Natural killer cell (primary cell): ENCODE results near the gene CCDC138. TPM values are rescaled to one million over a fixed set of nuclear protein-coding genes. Genes with fewer than 3 reads are reported as not detected.

Source experiments
- ATAC-seq, 3 donors: fragments of 150-1000 bp in 2 of 3; fragments of 200-7000 bp in 1 of 3; cut with Tn5 transposase; 1 replicate in 1 of 3; 2 replicates in 2 of 3; pipeline ENCODE4 v1.10.0; 2021; ENCODE audit warnings: mild to moderate bottlenecking in 2 of 3, moderate library complexity in 2 of 3
- DNase-seq, 2 donors: peaks; one replicate each; pipeline versions ENCODE4 v3.0.0 to v3.0.0-alpha.2; 2013 to 2021; ENCODE audit warnings: mixed read lengths in 1 of 2
- H3K27ac ChIP-seq: one replicate; pipeline ENCODE4 v1.5.1; 2013; ENCODE audit warnings: mild to moderate bottlenecking, low read length
- H3K27me3 ChIP-seq: one replicate; pipeline ENCODE4 v1.6.1; 2013; ENCODE audit warnings: low read length; ENCODE audit not compliant: control insufficient read depth, insufficient read depth
- H3K36me3 ChIP-seq: one replicate; pipeline ENCODE4 v1.6.1; 2013; ENCODE audit warnings: low read length; ENCODE audit not compliant: control insufficient read depth, insufficient read depth
- H3K4me1 ChIP-seq: one replicate; pipeline ENCODE4 v1.6.1; 2013; ENCODE audit warnings: low read length; ENCODE audit not compliant: control insufficient read depth, insufficient read depth
- H3K4me3 ChIP-seq: one replicate; pipeline ENCODE4 v1.5.1; 2013; ENCODE audit warnings: low read length
- H3K9me3 ChIP-seq: one replicate; pipeline ENCODE4 v1.6.1; 2013; ENCODE audit warnings: low read length; ENCODE audit not compliant: control insufficient read depth, insufficient read depth
- H3K27ac Mint-ChIP-seq, 2 donors: one replicate each; pipeline ENCODE4 v1.8.0; 2022; ENCODE audit warnings: mild to moderate bottlenecking in 2 of 2, mixed read lengths in 2 of 2, moderate library complexity in 1 of 2
- H3K27me3 Mint-ChIP-seq, 2 donors: one replicate each; pipeline ENCODE4 v1.8.0; 2022; ENCODE audit warnings: low read depth in 2 of 2, mixed read lengths in 2 of 2
- H3K36me3 Mint-ChIP-seq: one replicate; pipeline ENCODE4 v1.8.0; 2022; ENCODE audit warnings: mixed read lengths
- H3K4me1 Mint-ChIP-seq, 2 donors: one replicate each; pipeline ENCODE4 v1.8.0; 2022; ENCODE audit warnings: mixed read lengths in 2 of 2
- H3K4me3 Mint-ChIP-seq: one replicate; pipeline ENCODE4 v1.8.0; 2022; ENCODE audit warnings: mild to moderate bottlenecking, moderate library complexity, mixed read lengths
- H3K9me3 Mint-ChIP-seq, 2 donors: one replicate each; pipeline ENCODE4 v1.8.0; 2022; ENCODE audit warnings: mixed read lengths in 2 of 2
- CTCF ChIP-seq: fragments of 200-600 bp; IDR thresholded peaks from one replicate; pipeline ENCODE4 v1.8.0; 2022; ENCODE audit warnings: antibody characterized with exemption
- WGBS: methylation state at CpG from one replicate; pipeline ENCODE4 v1.1.7; 2013; ENCODE audit warnings: missing lambda C conversion rate; ENCODE audit not compliant: insufficient coverage; 5-methylcytosine and 5-hydroxymethylcytosine counted together
- intact Hi-C: fragments of 100-400 bp; cut with micrococcal nuclease; formaldehyde crosslinking; loops from one replicate; pipeline ENCODE4 v1.14.2; 2022
- total RNA-seq, 4 donors: library from RNA; stranded (reverse); fragments of 120-200 nt in 1 of 4; gene quantifications; one replicate each; pipeline versions ENCODE4 v1.2.3 to v1.2.4, GENCODE V29; 2013 to 2022

The CCDC138 gene
- total RNA-seq, 3 donors from 2014 or later (not counting 1 experiment from before 2014, with no cell fraction given), result 3.8 to 9.3 (median 5.6) TPM

- ATAC-seq, result no peak
- no peaks in the 10 kb centered on the region for H3K4me1 Mint-ChIP-seq
- H3K4me3 Mint-ChIP-seq, result no peak overlapping the region
- DNase-seq, result no peak
- intact Hi-C loops, result no loop called here
- H3K36me3 Mint-ChIP-seq, result peaks cover 30% of the 10 kb centered on the region
- no peaks in the 10 kb centered on the region for H3K27me3 Mint-ChIP-seq
- H3K9me3 Mint-ChIP-seq, result peaks cover 2 to 4% of the 10 kb centered on the region in 2 donors
- H3K4me1 ChIP-seq, result no peaks in the 10 kb centered on the region
- TF ChIP-seq CTCF, result no peak
- no peaks in the 10 kb centered on the region for H3K27me3 ChIP-seq
- no peaks in the 10 kb centered on the region for H3K36me3 ChIP-seq
- no peaks in the 10 kb centered on the region for H3K9me3 ChIP-seq
- H3K27ac Mint-ChIP-seq, result no peak overlapping the region
- H3K4me3 ChIP-seq, result no peak overlapping the region
- H3K27ac ChIP-seq, result no peak overlapping the region
Measured at GRCh38 chr2:108841506-108841905, 54.9 kb downstream of the CCDC138 start.

DNA sequence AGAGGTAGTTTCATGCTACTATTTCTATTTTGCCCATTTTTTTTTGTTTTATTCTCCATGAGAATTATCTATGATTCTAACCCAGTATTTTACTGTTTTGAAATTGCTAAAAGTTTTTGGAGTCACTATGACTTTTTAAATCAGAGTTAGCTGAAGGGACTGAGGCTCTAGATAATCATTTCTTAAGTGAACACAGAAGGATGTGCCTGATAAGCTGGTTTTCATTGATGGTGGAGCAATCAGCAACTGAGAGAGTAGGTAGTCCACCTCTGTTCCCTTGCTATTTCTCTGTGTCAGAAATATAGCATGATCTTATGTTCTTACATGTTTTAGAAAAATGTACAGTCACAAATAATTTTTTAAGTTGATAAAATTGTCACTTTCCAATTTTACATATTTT lies 59.4 kb downstream of the CCDC138 start:
- Mint-ChIP-seq H3K4me1 (no peaks in the 10 kb centered on the region), H3K36me3 (peaks cover 15% of the 10 kb centered on the region), H3K27ac (no peak overlapping the region), H3K4me3 (no peak overlapping the region), H3K9me3 (peaks cover 0 to 2% of the 10 kb centered on the region in 2 donors), H3K27me3 (no peaks in the 10 kb centered on the region)
- no peaks in the 10 kb centered on the region for H3K9me3 ChIP-seq
- H3K27me3 ChIP-seq, result no peaks in the 10 kb centered on the region
- H3K27ac ChIP-seq, result no peak overlapping the region
- H3K36me3 ChIP-seq, result no peaks in the 10 kb centered on the region
- intact Hi-C loops, result no loop called here
- no peak for TF ChIP-seq CTCF
- ATAC-seq, result no peak
- H3K4me3 ChIP-seq, result no peak overlapping the region
- H3K4me1 ChIP-seq, result no peaks in the 10 kb centered on the region
- no peak for DNase-seq

DNA sequence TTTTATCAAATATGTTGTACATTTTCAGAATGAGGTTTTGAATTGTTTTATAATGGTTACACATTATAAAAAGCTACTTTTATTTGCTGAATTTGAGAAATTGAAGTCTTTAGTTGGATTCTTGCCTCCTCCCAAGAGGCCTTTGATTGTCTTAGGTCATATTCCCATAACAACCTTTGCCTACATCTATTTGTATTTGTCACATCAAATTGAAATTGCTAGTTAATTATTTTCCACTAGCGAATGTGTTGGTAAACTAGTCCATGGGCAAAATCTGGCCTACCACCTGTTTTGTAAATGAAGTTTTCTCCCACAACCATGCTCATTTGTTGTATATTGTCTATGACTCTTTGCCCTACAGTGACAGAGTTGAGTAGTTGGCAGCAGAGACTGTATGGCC lies 60.4 kb downstream of the CCDC138 start:
- Histone ChIP-seq H3K4me1 (no peaks in the 10 kb centered on the region), H3K4me3 (no peak overlapping the region), H3K27ac (no peak overlapping the region), H3K36me3 (no peaks in the 10 kb centered on the region), H3K9me3 (no peaks in the 10 kb centered on the region), H3K27me3 (no peaks in the 10 kb centered on the region)
- no peak overlapping the region for H3K27ac Mint-ChIP-seq
- ATAC-seq, result no peak
- H3K4me3 Mint-ChIP-seq, result no peak overlapping the region
- no peaks in the 10 kb centered on the region for H3K27me3 Mint-ChIP-seq
- 100% methylated on average over 1 of the region's 1 CpG for WGBS
- no peaks in the 10 kb centered on the region for H3K9me3 Mint-ChIP-seq
- DNase-seq, result no peak
- peaks cover 4% of the 10 kb centered on the region for H3K36me3 Mint-ChIP-seq
- no peaks in the 10 kb centered on the region for H3K4me1 Mint-ChIP-seq
- intact Hi-C loops, result no loop called here
- no peak for TF ChIP-seq CTCF

GRCh38 chr2:108852375-108852774 lies 65.8 kb downstream of the CCDC138 start:
- Mint-ChIP-seq H3K4me1 (no peaks in the 10 kb centered on the region), H3K9me3 (peaks cover 0 to 3% of the 10 kb centered on the region in 2 donors), H3K27me3 (no peaks in the 10 kb centered on the region), H3K4me3 (no peak overlapping the region), H3K36me3 (no peaks in the 10 kb centered on the region), H3K27ac (no peak overlapping the region)
- H3K4me3 ChIP-seq, result no peak overlapping the region
- H3K27me3 ChIP-seq, result no peaks in the 10 kb centered on the region
- H3K9me3 ChIP-seq, result no peaks in the 10 kb centered on the region
- ATAC-seq, result no peak
- intact Hi-C loops, result no loop called here
- no peak overlapping the region for H3K27ac ChIP-seq
- peaks cover 3% of the 10 kb centered on the region for H3K36me3 ChIP-seq
- DNase-seq, result no peak
- 100% methylated on average over 2 of the region's 3 CpGs for WGBS
- no peak for TF ChIP-seq CTCF
- H3K4me1 ChIP-seq, result no peaks in the 10 kb centered on the region
